CD14-positive monocyte (primary cell): ENCODE results near the gene CYP39A1. TPM values are rescaled to one million over a fixed set of nuclear protein-coding genes. Genes with fewer than 3 reads are reported as not detected.

ENCODE experiments used
- DNase-seq, 3 donors: peaks; one replicate each; pipeline ENCODE4 v3.0.0-alpha.2; 2011 to 2022
- H2AFZ ChIP-seq: 2 replicates; pipeline ENCODE4 v1.6.0; 2012; ENCODE audit warnings: mild to moderate bottlenecking, low read depth, low read length, inconsistent platforms; ENCODE audit not compliant: insufficient read depth, poor library complexity, severe bottlenecking
- H3K27ac ChIP-seq, 2 donors: 1 replicate in 1 of 2; 2 replicates in 1 of 2; pipeline ENCODE4 v1.5.1; 2012 to 2013; ENCODE audit warnings: low read length in 2 of 2, control low read depth in 1 of 2, inconsistent platforms in 1 of 2, low read depth in 1 of 2, mild to moderate bottlenecking in 1 of 2
- H3K27me3 ChIP-seq, 2 donors: one replicate each; pipeline versions ENCODE4 v1.6.0 to v1.6.1; 2011 to 2013; ENCODE audit warnings: low read length in 2 of 2; ENCODE audit not compliant: control insufficient read depth in 2 of 2, insufficient read depth in 2 of 2
- H3K36me3 ChIP-seq, 2 donors: replicated peaks in 1 of 2; 1 replicate in 1 of 2; 2 replicates in 1 of 2; pipeline versions ENCODE4 v1.5.1 to v1.6.1; 2012 to 2013; ENCODE audit warnings: low read length in 2 of 2, control low read depth in 1 of 2, inconsistent platforms in 1 of 2, mild to moderate bottlenecking in 1 of 2; ENCODE audit not compliant: insufficient read depth in 2 of 2, control insufficient read depth in 1 of 2
- H3K4me1 ChIP-seq, 2 donors: 1 replicate in 1 of 2; 2 replicates in 1 of 2; pipeline versions ENCODE4 v1.5.1 to v1.6.1; 2012 to 2013; ENCODE audit warnings: low read length in 2 of 2, control low read depth in 1 of 2, inconsistent platforms in 1 of 2, mild to moderate bottlenecking in 1 of 2, moderate library complexity in 1 of 2; ENCODE audit not compliant: insufficient read depth in 2 of 2, control insufficient read depth in 1 of 2
- H3K4me2 ChIP-seq: replicated peaks from 2 replicates; pipeline ENCODE3; 2012; ENCODE audit warnings: low read length, moderate library complexity, mild to moderate bottlenecking; ENCODE audit not compliant: poor library complexity, severe bottlenecking; ENCODE audit errors: extremely low read depth
- H3K4me3 ChIP-seq, 3 experiments: fragments of 200-600 bp in 1 of 3; sonication (generic) in 1 of 3; replicated peaks in 1 of 3; 1 replicate in 2 of 3; 2 replicates in 1 of 3; pipeline ENCODE4 v1.5.1; 2011 to 2013; ENCODE audit warnings: low read length in 3 of 3, mild to moderate bottlenecking in 3 of 3, control low read depth in 2 of 3, low read depth in 2 of 3, inconsistent platforms in 1 of 3, moderate library complexity in 1 of 3
- H3K79me2 ChIP-seq: 2 replicates; pipeline ENCODE4 v1.6.0; 2012; ENCODE audit warnings: mild to moderate bottlenecking, control low read depth, inconsistent platforms, low read length, moderate library complexity; ENCODE audit not compliant: insufficient read depth
- H3K9ac ChIP-seq: 2 replicates; pipeline ENCODE4 v1.6.0; 2017; ENCODE audit warnings: low read length, mild to moderate bottlenecking; ENCODE audit not compliant: insufficient read depth, poor library complexity, severe bottlenecking
- H3K9me3 ChIP-seq, 2 donors: replicated peaks in 1 of 2; 1 replicate in 1 of 2; 2 replicates in 1 of 2; pipeline versions ENCODE4 v1.5.1 to v1.6.1; 2012 to 2013; ENCODE audit warnings: low read length in 2 of 2, control low read depth in 1 of 2; ENCODE audit not compliant: control insufficient read depth in 1 of 2, insufficient read depth in 1 of 2
- H4K20me1 ChIP-seq: 2 replicates; pipeline ENCODE4 v1.6.0; 2012; ENCODE audit warnings: mild to moderate bottlenecking, low read length, control low read depth, moderate library complexity; ENCODE audit not compliant: insufficient read depth
- H3K27ac Mint-ChIP-seq, 7 donors: one replicate each; pipeline ENCODE4 v1.8.0; 2020; ENCODE audit warnings: mild to moderate bottlenecking in 7 of 7, mixed read lengths in 7 of 7, moderate library complexity in 6 of 7, inconsistent platforms in 2 of 7
- H3K27me3 Mint-ChIP-seq, 3 donors: one replicate each; pipeline ENCODE4 v1.8.0; 2021 to 2022; ENCODE audit warnings: low read depth in 3 of 3, mild to moderate bottlenecking in 3 of 3, mixed read lengths in 3 of 3, moderate library complexity in 3 of 3, inconsistent platforms in 1 of 3
- H3K36me3 Mint-ChIP-seq, 2 donors: one replicate each; pipeline ENCODE4 v1.8.0; 2020; ENCODE audit warnings: mixed read lengths in 2 of 2, inconsistent platforms in 1 of 2, mild to moderate bottlenecking in 1 of 2
- H3K4me1 Mint-ChIP-seq: one replicate; pipeline ENCODE4 v1.8.0; 2020; ENCODE audit warnings: mild to moderate bottlenecking, mixed read lengths
- H3K4me3 Mint-ChIP-seq, 2 donors: one replicate each; pipeline ENCODE4 v1.8.0; 2020; ENCODE audit warnings: mild to moderate bottlenecking in 2 of 2, mixed read lengths in 2 of 2, moderate library complexity in 1 of 2
- H3K9me3 Mint-ChIP-seq, 7 donors: one replicate each; pipeline ENCODE4 v1.8.0; 2020 to 2022; ENCODE audit warnings: mixed read lengths in 7 of 7, mild to moderate bottlenecking in 6 of 7, moderate library complexity in 6 of 7, inconsistent platforms in 2 of 7
- CTCF ChIP-seq: fragments of 200-600 bp; IDR thresholded peaks from one replicate; pipeline ENCODE4 v1.8.0; 2022; ENCODE audit warnings: antibody characterized with exemption, mild to moderate bottlenecking
- WGBS: methylation state at CpG from one replicate; pipeline ENCODE4 v1.1.5; 2013; ENCODE audit warnings: missing lambda C conversion rate; ENCODE audit not compliant: insufficient coverage; 5-methylcytosine and 5-hydroxymethylcytosine counted together
- intact Hi-C, 2 donors: fragments of 100-400 bp; cut with micrococcal nuclease; formaldehyde crosslinking; loops; one replicate each; pipeline versions ENCODE4 v1.15.0 to v1.15.1; 2023
- polyA plus RNA-seq, 3 donors: library from polyadenylated mRNA; depleted of rRNA in 1 of 3; unstranded in 2 of 3; stranded (reverse) in 1 of 3; fragments of 300-500 nt in 2 of 3; fragments of >200 nt in 1 of 3; fragmentation: Illumina TruSeq in 2 of 3; gene quantifications; 1 replicate in 2 of 3; 2 replicates in 1 of 3; pipeline ENCODE4 v1.2.3, GENCODE V29; 2012 to 2021

The CYP39A1 gene
- polyA plus RNA-seq, 3 donors: not detected

GRCh38 chr6:46526607-46527006, 126.0 kb downstream of the CYP39A1 start:
- Histone ChIP-seq H2AFZ (no peak overlapping the region), H3K27ac (no peak overlapping the region), H3K9ac (no peak overlapping the region), H3K79me2 (no peaks in the 10 kb centered on the region), H3K4me2 (no peak overlapping the region), H3K27me3 (no peaks in the 10 kb centered on the region), H3K9me3 (no peaks in the 10 kb centered on the region), H3K4me1 (no peaks in the 10 kb centered on the region), H3K36me3 (no peaks in the 10 kb centered on the region), H4K20me1 (no peaks in the 10 kb centered on the region), H3K4me3 (no peak overlapping the region)
- no peaks in the 10 kb centered on the region for H3K27me3 Mint-ChIP-seq
- DNase-seq: no peak
- peaks cover 0 to 10% (median 4%) of the 10 kb centered on the region in 7 donors for H3K9me3 Mint-ChIP-seq
- H3K4me1 Mint-ChIP-seq: peaks cover 3% of the 10 kb centered on the region
- no peaks in the 10 kb centered on the region for H3K36me3 Mint-ChIP-seq
- no peak overlapping the region for H3K4me3 Mint-ChIP-seq
- no CpG with 5 or more reads among the region's 2 CpGs for WGBS
- intact Hi-C loops: no loop called here
- TF ChIP-seq CTCF: no peak
- H3K27ac Mint-ChIP-seq: no peak overlapping the region

DNA sequence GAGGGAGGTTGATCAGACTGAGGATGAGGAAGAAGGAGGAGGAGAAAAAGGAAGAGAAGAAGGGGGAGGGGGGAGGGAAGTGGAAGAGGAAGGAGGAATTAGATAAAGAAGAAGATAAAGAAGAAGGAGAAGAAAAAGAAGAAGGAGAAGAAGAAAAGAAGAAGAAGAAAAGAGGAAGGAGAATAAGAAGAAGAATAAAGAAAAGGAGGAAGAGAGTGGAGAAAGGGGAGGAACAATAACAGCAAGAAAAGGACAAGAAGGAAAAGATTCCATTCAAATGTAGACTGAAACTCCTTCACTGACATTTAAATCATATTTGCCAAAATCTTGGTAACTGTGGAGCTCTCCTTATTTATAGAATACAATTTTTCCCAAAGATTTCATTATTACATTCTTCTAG, 127.0 kb downstream of the CYP39A1 start:
- H3K79me2 ChIP-seq: no peaks in the 10 kb centered on the region
- TF ChIP-seq CTCF: no peak
- no peak overlapping the region for H3K4me2 ChIP-seq
- H2AFZ ChIP-seq: no peak overlapping the region
- no peak overlapping the region for H3K4me3 Mint-ChIP-seq
- no peaks in the 10 kb centered on the region for H3K27me3 ChIP-seq
- H3K27ac Mint-ChIP-seq: no peak overlapping the region
- H3K4me3 ChIP-seq: no peak overlapping the region
- no peaks in the 10 kb centered on the region for H3K36me3 Mint-ChIP-seq
- no peak overlapping the region for H3K9ac ChIP-seq
- H3K4me1 ChIP-seq: no peaks in the 10 kb centered on the region
- H3K4me1 Mint-ChIP-seq: peaks cover 3% of the 10 kb centered on the region
- H3K9me3 Mint-ChIP-seq: peaks cover 0 to 10% (median 4%) of the 10 kb centered on the region in 7 donors
- no peaks in the 10 kb centered on the region for H3K9me3 ChIP-seq
- no peak overlapping the region for H3K27ac ChIP-seq
- no peaks in the 10 kb centered on the region for H3K27me3 Mint-ChIP-seq
- H3K36me3 ChIP-seq: no peaks in the 10 kb centered on the region
- intact Hi-C loops: no loop called here
- H4K20me1 ChIP-seq: no peaks in the 10 kb centered on the region
- DNase-seq: no peak
